Measurements from ENCODE around the gene TRIO. TPM values are rescaled to one million over a fixed set of nuclear protein-coding genes. Genes with fewer than 3 reads are reported as not detected.

The TRIO gene
- polyA plus RNA-seq, 1 of the 3 experiments (the other 2 are of a cell fraction), result 229 TPM

DNA sequence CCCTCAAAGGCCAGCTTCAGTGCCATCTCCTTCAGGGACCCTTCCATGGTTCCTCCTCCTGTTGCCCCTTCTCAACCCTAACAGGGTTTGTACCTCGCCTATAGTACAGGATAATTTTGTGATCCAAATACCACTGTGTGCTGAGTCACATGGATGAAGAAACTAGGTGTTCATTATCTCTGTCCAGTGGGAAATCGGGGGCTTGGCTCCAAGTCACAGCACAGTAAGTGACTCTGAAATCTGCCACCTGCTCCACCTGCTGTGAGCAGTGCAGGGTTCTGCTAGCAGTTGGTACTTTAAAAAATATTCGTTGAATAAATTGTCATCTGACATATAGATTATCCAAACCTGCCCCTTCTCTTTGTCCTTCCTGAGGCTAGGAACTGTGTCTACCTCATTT is 315.3 kb downstream of the TRIO start:
- Histone ChIP-seq H3K79me2 (ENCODE audit: insufficient read depth) (peaks cover 100% of the 10 kb centered on the region), H3K9ac (no peak overlapping the region), H4K20me1 (ENCODE audit: insufficient read depth) (peaks cover 91% of the 10 kb centered on the region), H3K9me3 (no peaks in the 10 kb centered on the region), H3K9me2 (no peaks in the 10 kb centered on the region), H2AFZ (ENCODE audit: low read depth) (no peak overlapping the region), H3K4me1 (ENCODE audit: control insufficient read depth in 1 of 2, insufficient read depth in 2 of 2, low read depth in 1 of 2, low read length in 1 of 2) (peaks cover 16 to 38% of the 10 kb centered on the region in 2 experiments), H3K4me2 (no peak overlapping the region), H3K27ac (ENCODE audit: low read depth in 2 of 2, low read length in 1 of 2) (peak overlapping the region in 1 of 2 experiments; percentile 73; a peak in 2 of 4 replicates), H3K36me3 (replicated peaks in 1 of 2; ENCODE audit: control insufficient read depth in 1 of 2, insufficient read depth in 2 of 2, low read length in 1 of 2) (peaks cover 67 to 72% of the 10 kb centered on the region in 2 experiments), H3F3A (replicated peaks; ENCODE audit: insufficient read depth) (peaks cover 8% of the 10 kb centered on the region), H3K4me3 (ENCODE audit: low read depth in 2 of 2, low read length in 1 of 2) (no peak overlapping the region), H3K27me3 (ENCODE audit: insufficient read depth) (no peaks in the 10 kb centered on the region)
- 69% methylated on average over 3 of the region's 3 CpGs for WGBS (ENCODE audit: low lambda C conversion rate)
- ChIA-PET POLR2A (interaction anchor here (1.1 kb wide), 1 partner anchor 9 kb away, joined by 3 read pairs; no protein-coding TSS in a partner anchor), CTCF (interaction anchor here (0.6 to 1.3 kb wide), 3 partner anchors 8 to 190 kb away, joined by 3 read pairs; no protein-coding TSS in a partner anchor)
- no peak for DNase-seq
- TF ChIP-seq TAF1 (IDR thresholded peaks at IDR 0.05; ENCODE audit: borderline replicate concordance, low read depth, low read length) (no peak), MAX (IDR thresholded peaks at IDR 0.05; ENCODE audit: low read depth) (no peak), RCOR1 (IDR thresholded peaks at IDR 0.05; ENCODE audit: low read length) (no peak), FOSL2 (IDR thresholded peaks at IDR 0.05; ENCODE audit: borderline replicate concordance, low read depth) (no peak), TCF12 (IDR thresholded peaks at IDR 0.05) (no peak), GABPA (IDR thresholded peaks at IDR 0.05; ENCODE audit: low read depth) (no peak), EZH2phosphoT487 (IDR thresholded peaks at IDR 0.05; ENCODE audit: borderline replicate concordance, low read depth) (no peak), POLR2AphosphoS5 (IDR thresholded peaks at IDR 0.05; ENCODE audit: low read depth, low read length) (no peak; the same call in 1 of the 2 replicates), FOXM1 (IDR thresholded peaks at IDR 0.05; ENCODE audit: low read depth) (no peak), RFX5 (IDR thresholded peaks at IDR 0.05; ENCODE audit: low read length) (no peak), GATA2 (CRISPR knock-in tag; IDR thresholded peaks at IDR 0.05) (no peak), JUND (IDR thresholded peaks at IDR 0.05) (no peak), ZBTB33 (IDR thresholded peaks at IDR 0.05; ENCODE audit: borderline replicate concordance, low read depth) (no peak), CTCF (IDR thresholded peaks at IDR 0.05) (no peak)
- TF ChIP-seq, protein P1, sequence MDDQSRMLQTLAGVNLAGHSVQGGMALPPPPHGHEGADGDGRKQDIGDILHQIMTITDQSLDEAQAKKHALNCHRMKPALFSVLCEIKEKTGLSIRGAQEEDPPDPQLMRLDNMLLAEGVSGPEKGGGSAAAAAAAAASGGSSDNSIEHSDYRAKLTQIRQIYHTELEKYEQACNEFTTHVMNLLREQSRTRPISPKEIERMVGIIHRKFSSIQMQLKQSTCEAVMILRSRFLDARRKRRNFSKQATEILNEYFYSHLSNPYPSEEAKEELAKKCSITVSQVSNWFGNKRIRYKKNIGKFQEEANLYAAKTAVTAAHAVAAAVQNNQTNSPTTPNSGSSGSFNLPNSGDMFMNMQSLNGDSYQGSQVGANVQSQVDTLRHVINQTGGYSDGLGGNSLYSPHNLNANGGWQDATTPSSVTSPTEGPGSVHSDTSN (IDR thresholded peaks at IDR 0.05), result no peak
